ENCODE measurements around the gene ZP2.

DNA sequence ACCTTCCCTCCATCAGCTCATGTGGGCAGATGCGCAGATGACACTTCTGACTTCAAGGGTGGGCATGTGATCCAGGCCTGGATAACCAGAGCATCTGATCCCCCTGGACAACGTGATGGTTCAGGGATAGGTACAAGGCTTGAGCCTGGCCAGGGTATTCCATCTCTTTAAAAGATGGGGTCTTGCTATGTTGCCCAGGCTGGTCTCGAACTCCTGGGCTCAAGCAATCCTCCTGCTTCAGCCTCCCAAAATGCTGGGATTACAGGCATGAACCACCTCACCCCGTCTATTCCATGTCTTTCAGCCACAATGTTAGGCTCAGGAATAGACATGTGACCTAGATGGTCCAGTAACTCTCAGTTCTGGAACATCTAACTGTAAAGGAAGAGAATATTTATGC, 45.9 kb upstream of the ZP2 start:
- TF ChIP-seq EZH2 (IDR thresholded peaks at IDR 0.05; ENCODE audit: insufficient read depth, poor library complexity, severe bottlenecking) (no peak), EZH2phosphoT487 (IDR thresholded peaks at IDR 0.05; ENCODE audit: insufficient read depth, low read depth) (no peak)
